ENCODE data around the gene GJE1.

GJE1 gene

DNA sequence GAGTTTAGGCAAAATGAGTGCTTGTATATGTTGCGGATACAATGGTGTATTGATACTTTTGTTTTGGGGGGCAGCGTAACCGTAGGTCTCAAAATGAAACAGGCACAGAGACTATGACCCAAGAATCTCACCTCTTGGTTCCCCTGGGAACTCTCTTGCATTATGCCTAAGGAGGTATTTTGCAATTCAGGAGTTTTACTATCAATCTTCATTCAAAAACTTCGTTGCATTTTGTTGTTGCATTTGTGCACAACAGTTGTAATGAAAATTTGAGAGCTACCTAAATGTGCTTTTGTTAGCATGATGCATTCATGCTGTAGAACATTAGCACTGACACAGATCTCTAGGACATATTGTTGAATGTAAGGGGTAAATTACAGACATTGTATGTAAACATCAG, 32.5 kb downstream of the GJE1 start:
- DNase-seq (ENCODE audit: low read depth), result no peak

DNA sequence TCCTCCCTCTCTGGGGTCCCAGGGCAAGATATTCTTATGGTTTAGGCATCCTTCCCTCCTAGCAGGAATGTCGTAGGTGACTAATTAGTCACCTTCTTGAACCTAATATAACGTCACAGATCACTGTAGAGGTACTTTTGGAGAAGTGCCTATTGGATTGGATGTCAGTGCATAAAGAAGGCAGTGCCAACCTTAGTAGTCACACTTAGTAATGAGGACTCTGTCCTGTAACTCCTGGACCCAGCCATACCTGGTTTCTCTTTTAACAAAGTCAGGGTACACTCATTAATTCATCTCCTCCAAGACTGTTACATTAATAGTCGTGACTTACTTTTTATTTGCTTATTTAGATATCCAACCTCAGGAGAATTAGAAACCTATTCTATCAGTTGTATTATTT, 34.3 kb downstream of the GJE1 start:
- no peak for DNase-seq (ENCODE audit: low read depth)

DNA sequence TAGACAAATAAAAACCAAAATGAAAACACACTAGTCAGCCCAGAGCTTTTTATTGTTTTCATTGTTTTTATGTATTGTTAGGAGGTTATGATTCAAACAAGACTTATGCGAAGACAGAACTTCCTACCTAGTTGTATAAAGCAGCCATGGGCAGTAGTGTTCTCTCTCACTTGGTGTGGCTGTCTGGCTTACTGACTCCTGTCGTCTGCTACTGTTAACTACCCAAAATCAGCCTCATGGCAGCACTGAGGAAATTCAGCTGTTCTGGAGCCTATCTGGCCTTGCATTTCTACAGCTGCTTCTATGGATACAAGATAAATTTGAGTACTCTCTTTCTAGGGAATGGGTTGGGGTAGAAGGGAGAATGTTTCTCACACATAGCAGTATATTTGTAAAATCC, 34.8 kb downstream of the GJE1 start:
- no peak for DNase-seq (ENCODE audit: low read depth)

GRCh38 chr6:142171351-142171750, 38.6 kb downstream of the GJE1 start:
- no peak for DNase-seq (ENCODE audit: low read depth)

DNA sequence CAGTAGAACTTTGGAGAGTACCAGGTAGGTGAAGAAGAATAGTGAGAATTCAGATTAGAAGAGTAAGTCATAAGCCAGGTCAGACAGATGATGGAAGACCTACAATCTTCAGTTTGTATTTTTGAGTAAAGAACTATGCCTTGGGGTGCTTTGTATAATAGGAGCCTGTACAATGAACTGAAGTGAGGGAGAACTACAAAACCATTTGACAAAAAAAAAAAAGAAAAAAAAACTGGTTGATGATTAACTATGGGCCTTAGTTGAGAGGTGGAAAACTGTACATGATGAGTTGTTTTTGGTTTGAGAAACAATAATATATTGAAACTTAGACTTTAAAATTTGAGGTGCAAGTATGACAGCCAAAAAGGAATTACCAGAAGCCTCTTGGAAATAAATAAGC, 40.0 kb downstream of the GJE1 start:
- DNase-seq (ENCODE audit: low read depth), result no peak

- no peak for DNase-seq (ENCODE audit: low read depth)
These were observed 41.3 kb downstream of the GJE1 start for GRCh38 chr6:142173980-142174379.

- no peak for DNase-seq (ENCODE audit: low read depth)
These were observed 42.0 kb downstream of the GJE1 start for GRCh38 chr6:142174703-142175102.

DNA sequence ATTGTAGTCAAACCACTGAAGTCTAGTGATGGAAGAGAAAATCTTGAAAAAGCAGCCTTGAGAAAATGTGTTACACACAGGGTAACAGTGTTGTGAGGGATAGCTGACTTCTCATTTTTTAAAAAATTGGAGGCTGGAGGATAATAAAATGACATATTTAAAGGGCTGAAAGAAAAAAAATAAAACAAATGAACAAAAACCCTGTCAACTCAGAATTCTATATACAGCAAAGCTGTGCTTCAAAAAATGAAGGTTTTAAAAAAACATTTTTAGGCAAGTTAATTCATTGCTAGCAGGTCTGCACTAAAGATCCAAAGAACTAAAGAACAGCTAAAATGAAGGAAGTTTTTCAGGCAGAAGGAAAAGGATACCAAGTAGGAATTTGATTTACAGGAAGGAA, 45.4 kb downstream of the GJE1 start:
- no peak for DNase-seq (ENCODE audit: low read depth)

- DNase-seq (ENCODE audit: low read depth), result no peak
These were observed 49.3 kb downstream of the GJE1 start for GRCh38 chr6:142182004-142182403.

DNA sequence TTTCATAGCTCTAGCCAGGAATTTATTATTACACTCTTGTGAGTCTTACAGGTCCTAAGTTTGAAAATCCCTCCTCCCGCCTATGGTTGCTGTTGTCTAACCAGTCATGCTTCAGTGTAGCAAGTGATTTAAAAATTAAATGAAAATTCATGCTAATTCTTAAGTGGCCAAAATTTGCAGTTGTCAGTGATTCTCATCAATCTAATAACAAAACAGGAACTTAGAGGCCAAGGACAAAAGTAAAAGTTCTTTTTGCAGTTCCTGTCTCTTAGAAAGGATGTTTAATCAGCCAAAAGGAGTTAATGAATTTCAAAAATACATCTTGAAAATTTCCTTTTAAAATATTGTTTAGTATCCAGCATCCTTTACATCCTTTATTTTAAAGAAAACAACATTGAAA, 50.6 kb downstream of the GJE1 start:
- no peak for DNase-seq (ENCODE audit: low read depth)

- no peak for DNase-seq (ENCODE audit: low read depth)
These were observed 51.6 kb downstream of the GJE1 start for GRCh38 chr6:142184307-142184706.
